ENCODE data around the gene ATP11A. TPM values are rescaled to one million over a fixed set of nuclear protein-coding genes. Genes with fewer than 3 reads are reported as not detected.

Gene ATP11A
- total and polyA plus RNA-seq, 2 donors (not counting 3 experiments of a cell fraction or from before 2014, with no cell fraction given): 16.5 to 88.1 TPM

DNA sequence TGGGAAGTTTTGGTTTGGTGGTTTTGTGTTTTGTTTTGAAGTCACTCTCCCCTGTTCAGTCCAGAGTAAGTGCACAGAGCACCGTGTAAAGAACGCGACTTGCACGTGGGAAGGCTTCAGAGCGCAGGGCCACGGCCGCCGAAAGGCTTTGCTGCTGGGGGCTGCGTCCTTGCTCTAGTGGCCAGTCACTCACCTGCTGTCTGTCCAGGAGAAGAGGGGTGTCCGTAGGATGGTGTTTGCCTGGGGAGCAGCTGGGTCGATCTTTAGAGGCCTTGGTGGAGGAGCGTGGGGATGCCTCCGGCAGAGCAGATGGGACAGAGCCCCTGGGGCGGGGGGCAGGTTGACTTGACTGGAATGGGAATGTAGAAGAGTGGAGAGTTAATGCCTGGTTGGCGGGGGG, 162.6 kb downstream of the ATP11A start:
- dilution Hi-C loops (cut with MboI; ENCODE audit: extremely low pct_ligation_motif_present, low sequenced_read_pairs): no loop called here
- Histone ChIP-seq H3K4me3 (replicated peaks in 1 of 3; ENCODE audit: insufficient read depth in 1 of 3, low read depth in 1 of 3, low read length in 3 of 3) (no peak overlapping the region), H3K4me1 (ENCODE audit: control insufficient read depth, extremely low read depth, insufficient read depth, low read length) (no peaks in the 10 kb centered on the region), H2AFZ (ENCODE audit: low read depth, low read length) (no peak overlapping the region), H3K27me3 (ENCODE audit: control insufficient read depth in 2 of 2, insufficient read depth in 2 of 2, low read length in 2 of 2) (no peaks in the 10 kb centered on the region), H3K9ac (replicated peaks; ENCODE audit: extremely low read depth, insufficient read depth, low read length) (no peak overlapping the region), H3K79me2 (ENCODE audit: control insufficient read depth, insufficient read depth, low read length) (no peaks in the 10 kb centered on the region), H4K20me1 (replicated peaks; ENCODE audit: control insufficient read depth, extremely low read depth, insufficient read depth, low read length) (no peaks in the 10 kb centered on the region), H3K27ac (ENCODE audit: insufficient read depth, low read depth, low read length) (no peak overlapping the region), H3K4me2 (ENCODE audit: insufficient read depth, low read length) (no peak overlapping the region), H3K9me1 (replicated peaks; ENCODE audit: control insufficient read depth, extremely low read depth, insufficient read depth, low read length) (no peaks in the 10 kb centered on the region), H3K36me3 (ENCODE audit: control insufficient read depth in 2 of 2, extremely low read depth in 1 of 2, insufficient read depth in 2 of 2, low read length in 2 of 2) (peaks cover 11 to 20% of the 10 kb centered on the region in 2 experiments), H3K9me3 (replicated peaks; ENCODE audit: control insufficient read depth, insufficient read depth, low read length) (no peaks in the 10 kb centered on the region)
- FAIRE-seq (no peak), DNase-seq (ENCODE audit: low read depth, low spot score) (no peak)
- intact Hi-C loops (cut with micrococcal nuclease): no loop called here
- CTCF ChIA-PET: no interaction called here
- BruUV-seq (replicated peaks): no TSS peak
- TF ChIP-seq, protein P1, sequence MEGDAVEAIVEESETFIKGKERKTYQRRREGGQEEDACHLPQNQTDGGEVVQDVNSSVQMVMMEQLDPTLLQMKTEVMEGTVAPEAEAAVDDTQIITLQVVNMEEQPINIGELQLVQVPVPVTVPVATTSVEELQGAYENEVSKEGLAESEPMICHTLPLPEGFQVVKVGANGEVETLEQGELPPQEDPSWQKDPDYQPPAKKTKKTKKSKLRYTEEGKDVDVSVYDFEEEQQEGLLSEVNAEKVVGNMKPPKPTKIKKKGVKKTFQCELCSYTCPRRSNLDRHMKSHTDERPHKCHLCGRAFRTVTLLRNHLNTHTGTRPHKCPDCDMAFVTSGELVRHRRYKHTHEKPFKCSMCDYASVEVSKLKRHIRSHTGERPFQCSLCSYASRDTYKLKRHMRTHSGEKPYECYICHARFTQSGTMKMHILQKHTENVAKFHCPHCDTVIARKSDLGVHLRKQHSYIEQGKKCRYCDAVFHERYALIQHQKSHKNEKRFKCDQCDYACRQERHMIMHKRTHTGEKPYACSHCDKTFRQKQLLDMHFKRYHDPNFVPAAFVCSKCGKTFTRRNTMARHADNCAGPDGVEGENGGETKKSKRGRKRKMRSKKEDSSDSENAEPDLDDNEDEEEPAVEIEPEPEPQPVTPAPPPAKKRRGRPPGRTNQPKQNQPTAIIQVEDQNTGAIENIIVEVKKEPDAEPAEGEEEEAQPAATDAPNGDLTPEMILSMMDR (IDR thresholded peaks at IDR 0.05; ENCODE audit: extremely low read depth in 1 of 2, insufficient read depth in 1 of 2, low read depth in 1 of 2, low read length in 2 of 2): no peak
- TF ChIP-seq MYC (IDR thresholded peaks at IDR 0.05; ENCODE audit: low read depth, low read length): no peak
- TF ChIP-seq EZH2 (IDR thresholded peaks at IDR 0.05; ENCODE audit: borderline replicate concordance, low read depth, low read length, severe bottlenecking): no peak
- TF ChIP-seq, protein P2, sequence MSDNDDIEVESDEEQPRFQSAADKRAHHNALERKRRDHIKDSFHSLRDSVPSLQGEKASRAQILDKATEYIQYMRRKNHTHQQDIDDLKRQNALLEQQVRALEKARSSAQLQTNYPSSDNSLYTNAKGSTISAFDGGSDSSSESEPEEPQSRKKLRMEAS (IDR thresholded peaks at IDR 0.05; ENCODE audit: insufficient read depth, insufficient read length): no peak
- TF ChIP-seq POLR2A (IDR thresholded peaks at IDR 0.05; ENCODE audit: low read depth, low read length): no peak
- no peak for TF ChIP-seq JUN (IDR thresholded peaks at IDR 0.05; ENCODE audit: borderline replicate concordance, insufficient read depth, insufficient read length, low read depth)
- no peak for TF ChIP-seq GATA2 (IDR thresholded peaks at IDR 0.05; ENCODE audit: insufficient read depth, insufficient read length, low read depth, low read length)
- TF ChIP-seq FOS (IDR thresholded peaks at IDR 0.05; ENCODE audit: borderline replicate concordance, insufficient read depth, low read length): no peak
- no peak for TF ChIP-seq POLR2AphosphoS5 (IDR thresholded peaks at IDR 0.05; ENCODE audit: insufficient read depth, low read depth, low read length)
- POLR2A ChIA-PET: no interaction called here

Measured in endothelial cell of umbilical vein (primary cell).